HEK293 (cell line): ENCODE measurements around the gene CHST7.

ENCODE experiments used
- CTCF ChIA-PET: fragments of 350-600 bp; formaldehyde crosslinking; extraction: SDS; loops from one replicate; lab custom pipeline; 2021; ENCODE audit warnings: antibody characterized with exemption; lab: Yijun Ruan, JAX
- POLR2A ChIA-PET: fragments of 300-600 bp; formaldehyde crosslinking; extraction: SDS; loops from one replicate; lab custom pipeline; 2020; ENCODE audit warnings: antibody characterized with exemption, inconsistent platforms; lab: Yijun Ruan, JAX
- H3K27ac ChIP-seq: fragments of 200-500 bp; sonication (Bioruptor generic); 2 replicates; pipeline ENCODE4 v1.5.1; 2014; ENCODE audit warnings: low read depth, low read length, control low read depth, inconsistent platforms; ENCODE audit errors: extremely low read depth
- H3K36me3 ChIP-seq, 2 experiments: fragments of 200-500 bp in 1 of 2; sonication (Bioruptor generic) in 1 of 2; 1 replicate in 1 of 2; 2 replicates in 1 of 2; pipeline ENCODE4 v1.5.1; 2014 to 2017; ENCODE audit warnings: inconsistent platforms in 2 of 2, low read length in 2 of 2; ENCODE audit not compliant: control insufficient read depth in 2 of 2, insufficient read depth in 1 of 2
- H3K4me1 ChIP-seq: fragments of 200-500 bp; sonication (Bioruptor generic); 2 replicates; pipeline ENCODE4 v1.5.1; 2014; ENCODE audit warnings: mild to moderate bottlenecking, low read length, inconsistent platforms; ENCODE audit not compliant: control insufficient read depth, insufficient read depth
- H3K4me3 ChIP-seq: 2 replicates; pipeline ENCODE4 v1.5.1; 2011; ENCODE audit warnings: low read depth, mild to moderate bottlenecking, control low read depth, low read length, moderate library complexity
- H3K9me3 ChIP-seq: fragments of 200-500 bp; sonication (Bioruptor generic); 2 replicates; pipeline ENCODE4 v1.5.1; 2014; ENCODE audit warnings: low read depth, low read length, inconsistent platforms; ENCODE audit not compliant: control insufficient read depth, insufficient read depth
- GLIS2 ChIP-seq: fragments of 450-650 bp; formaldehyde crosslinking; IDR thresholded peaks from 2 replicates; pipeline ENCODE4 v1.5.1; 2016; ENCODE audit warnings: missing biosample characterization, missing genetic modification characterization
- IKZF3 ChIP-seq: fragments of 450-650 bp; IDR thresholded peaks from 2 replicates; pipeline ENCODE4 v1.5.0; 2018; ENCODE audit warnings: missing biosample characterization, mild to moderate bottlenecking, missing genetic modification characterization, moderate library complexity
- PRDM2 ChIP-seq: fragments of 450-650 bp; formaldehyde crosslinking; IDR thresholded peaks from 2 replicates; pipeline ENCODE4 v1.5.1; 2016; ENCODE audit warnings: missing biosample characterization, missing genetic modification characterization, borderline replicate concordance
- REST ChIP-seq: fragments of 450-650 bp; formaldehyde crosslinking; IDR thresholded peaks from 2 replicates; pipeline ENCODE4 v1.5.1; 2016; ENCODE audit warnings: missing biosample characterization, missing genetic modification characterization
- ZBTB1 ChIP-seq: fragments of 450-650 bp; formaldehyde crosslinking; IDR thresholded peaks from 2 replicates; pipeline ENCODE4 v1.5.1; 2016; ENCODE audit warnings: missing biosample characterization, missing genetic modification characterization
- ZBTB6 ChIP-seq: fragments of 450-650 bp; formaldehyde crosslinking; IDR thresholded peaks from 2 replicates; pipeline ENCODE4 v1.5.1; 2017; ENCODE audit warnings: missing biosample characterization, missing genetic modification characterization
- ZFP3 ChIP-seq: fragments of 450-650 bp; formaldehyde crosslinking; IDR thresholded peaks from 2 replicates; pipeline ENCODE4 v1.5.1; 2016; ENCODE audit warnings: low read depth, missing biosample characterization, missing genetic modification characterization
- ZNF146 ChIP-seq: fragments of 450-650 bp; formaldehyde crosslinking; IDR thresholded peaks from 2 replicates; pipeline ENCODE4 v1.5.1; 2016; ENCODE audit warnings: missing biosample characterization, missing genetic modification characterization
- ZNF426 ChIP-seq: fragments of 450-650 bp; formaldehyde crosslinking; IDR thresholded peaks from 2 replicates; pipeline ENCODE4 v1.5.1; 2017; ENCODE audit warnings: missing biosample characterization, missing genetic modification characterization, mild to moderate bottlenecking, inconsistent platforms, moderate library complexity
- ZNF449 ChIP-seq: fragments of 450-650 bp; formaldehyde crosslinking; IDR thresholded peaks from 2 replicates; pipeline ENCODE4 v1.5.1; 2017; ENCODE audit warnings: missing biosample characterization, mild to moderate bottlenecking, missing genetic modification characterization, moderate library complexity
- ZNF513 ChIP-seq: fragments of 450-650 bp; IDR thresholded peaks from 2 replicates; pipeline ENCODE4 v1.5.1; 2018; ENCODE audit warnings: missing biosample characterization, missing genetic modification characterization
- ZNF585B ChIP-seq: fragments of 450-650 bp; formaldehyde crosslinking; IDR thresholded peaks from 2 replicates; pipeline ENCODE4 v1.5.1; 2016; ENCODE audit warnings: missing biosample characterization, missing genetic modification characterization
- ZNF677 ChIP-seq: fragments of 450-650 bp; IDR thresholded peaks from 2 replicates; pipeline ENCODE4 v1.5.0; 2018; ENCODE audit warnings: missing biosample characterization, mild to moderate bottlenecking, missing genetic modification characterization, moderate library complexity
- ZNF707 ChIP-seq: fragments of 450-650 bp; formaldehyde crosslinking; IDR thresholded peaks from 2 replicates; pipeline ENCODE4 v1.5.1; 2016; ENCODE audit warnings: missing biosample characterization, missing genetic modification characterization
- ZNF768 ChIP-seq: fragments of 450-650 bp; formaldehyde crosslinking; IDR thresholded peaks from 2 replicates; pipeline ENCODE4 v1.5.1; 2018; ENCODE audit warnings: missing biosample characterization, mild to moderate bottlenecking, missing genetic modification characterization
- ZNF785 ChIP-seq: fragments of 450-650 bp; formaldehyde crosslinking; IDR thresholded peaks from 2 replicates; pipeline ENCODE4 v1.5.1; 2016; ENCODE audit warnings: missing biosample characterization, missing genetic modification characterization
- ZNF830 ChIP-seq: fragments of 450-650 bp; IDR thresholded peaks from 2 replicates; pipeline ENCODE4 v1.5.0; 2018; ENCODE audit warnings: missing biosample characterization, missing genetic modification characterization, low read depth, mild to moderate bottlenecking, moderate library complexity
- ZSCAN16 ChIP-seq: fragments of 450-650 bp; formaldehyde crosslinking; IDR thresholded peaks from 2 replicates; pipeline ENCODE4 v1.5.1; 2016; ENCODE audit warnings: missing biosample characterization, missing genetic modification characterization

Gene CHST7

GRCh38 chrX:46643636-46644035 is 70.1 kb downstream of the CHST7 start (continued):
- TF ChIP-seq PRDM2 (tag by site-specific recombination) (no peak), ZNF426 (tag by site-specific recombination) (no peak), ZFP3 (tag by site-specific recombination) (no peak), ZNF707 (tag by site-specific recombination) (no peak), ZNF785 (tag by site-specific recombination) (no peak), IKZF3 (tag by site-specific recombination) (no peak), ZNF677 (tag by site-specific recombination) (no peak), ZBTB6 (tag by site-specific recombination) (no peak), ZNF830 (no peak), REST (no peak)

- ChIA-PET CTCF (interaction anchor here (0.6 to 1.5 kb wide), 2 partner anchors 8 to 1673 kb away, joined by 4 read pairs; no protein-coding TSS in a partner anchor), POLR2A (no interaction called here)
- TF ChIP-seq ZSCAN16 (tag by site-specific recombination): no peak
- no peak for TF ChIP-seq ZNF513 (tag by site-specific recombination)
- TF ChIP-seq ZBTB1 (tag by site-specific recombination): no peak
- no peak for TF ChIP-seq ZNF585B
- TF ChIP-seq GLIS2 (tag by site-specific recombination): no peak
- no peak for TF ChIP-seq ZNF768 (tag by site-specific recombination)
- no peak for TF ChIP-seq ZNF146 (tag by site-specific recombination)
- no peak for TF ChIP-seq ZNF449 (tag by site-specific recombination)
- Histone ChIP-seq H3K27ac (no peak overlapping the region), H3K9me3 (no peaks in the 10 kb centered on the region), H3K4me3 (no peak overlapping the region), H3K36me3 (peaks cover 0 to 18% of the 10 kb centered on the region in 2 experiments; a peak in 1 of 3 replicates), H3K4me1 (no peaks in the 10 kb centered on the region)
Measured at GRCh38 chrX:46645614-46646013, 72.0 kb downstream of the CHST7 start.
